Calu3 (cell line): ENCODE measurements around the gene CBX3. TPM values are rescaled to one million over a fixed set of nuclear protein-coding genes. Genes with fewer than 3 reads are reported as not detected.

ENCODE experiments used
- BruUV-seq: library from RNA; stranded (reverse); fragments of 400-500 nt; replicated peaks from 2 replicates; lab custom pipeline; 2021; lab: Mats Ljungman, UMichigan
- CTCF ChIA-PET: fragments of 300-600 bp; sonication (Branson Sonifier 250); formaldehyde crosslinking; loops from one replicate; lab custom pipeline; 2022; ENCODE audit warnings: antibody characterized with exemption; lab: Charles Lee
- DNase-seq: peaks from one replicate; pipeline ENCODE4 v3.0.0; 2022
- H3K27ac Mint-ChIP-seq: one replicate; pipeline ENCODE4 v1.8.0; 2022; ENCODE audit warnings: mixed read lengths; ENCODE audit not compliant: unreplicated experiment
- H3K27me3 Mint-ChIP-seq: one replicate; pipeline ENCODE4 v1.8.0; 2022; ENCODE audit warnings: mixed read lengths; ENCODE audit not compliant: unreplicated experiment
- H3K36me3 Mint-ChIP-seq: one replicate; pipeline ENCODE4 v1.8.0; 2022; ENCODE audit warnings: mild to moderate bottlenecking, moderate library complexity, mixed read lengths; ENCODE audit not compliant: insufficient read depth, unreplicated experiment
- H3K4me1 Mint-ChIP-seq: one replicate; pipeline ENCODE4 v1.8.0; 2022; ENCODE audit warnings: mild to moderate bottlenecking, low read depth, mixed read lengths; ENCODE audit not compliant: unreplicated experiment
- H3K4me3 Mint-ChIP-seq: one replicate; pipeline ENCODE4 v1.8.0; 2022; ENCODE audit warnings: mild to moderate bottlenecking, low read depth, moderate library complexity, mixed read lengths; ENCODE audit not compliant: unreplicated experiment
- H3K9me3 Mint-ChIP-seq: one replicate; pipeline ENCODE4 v1.8.0; 2022; ENCODE audit warnings: low read depth, mixed read lengths; ENCODE audit not compliant: unreplicated experiment
- intact Hi-C: fragments of 100-400 bp; cut with micrococcal nuclease; formaldehyde crosslinking; loops from one replicate; pipeline ENCODE4 v1.10.0; 2022; ENCODE audit not compliant: unreplicated experiment
- total RNA-seq: library from RNA; stranded (reverse); gene quantifications from 2 replicates; pipeline ENCODE4 v1.2.3, GENCODE V29; 2022
- TF ChIP-seq, protein P1 (sequence below): fragments of 200-600 bp; IDR thresholded peaks from one replicate; pipeline ENCODE4 v1.8.0; 2022; ENCODE audit warnings: antibody characterized with exemption; ENCODE audit not compliant: unreplicated experiment

The CBX3 gene
- total RNA-seq, 1 experiment from 2014 or later = 417 TPM

DNA sequence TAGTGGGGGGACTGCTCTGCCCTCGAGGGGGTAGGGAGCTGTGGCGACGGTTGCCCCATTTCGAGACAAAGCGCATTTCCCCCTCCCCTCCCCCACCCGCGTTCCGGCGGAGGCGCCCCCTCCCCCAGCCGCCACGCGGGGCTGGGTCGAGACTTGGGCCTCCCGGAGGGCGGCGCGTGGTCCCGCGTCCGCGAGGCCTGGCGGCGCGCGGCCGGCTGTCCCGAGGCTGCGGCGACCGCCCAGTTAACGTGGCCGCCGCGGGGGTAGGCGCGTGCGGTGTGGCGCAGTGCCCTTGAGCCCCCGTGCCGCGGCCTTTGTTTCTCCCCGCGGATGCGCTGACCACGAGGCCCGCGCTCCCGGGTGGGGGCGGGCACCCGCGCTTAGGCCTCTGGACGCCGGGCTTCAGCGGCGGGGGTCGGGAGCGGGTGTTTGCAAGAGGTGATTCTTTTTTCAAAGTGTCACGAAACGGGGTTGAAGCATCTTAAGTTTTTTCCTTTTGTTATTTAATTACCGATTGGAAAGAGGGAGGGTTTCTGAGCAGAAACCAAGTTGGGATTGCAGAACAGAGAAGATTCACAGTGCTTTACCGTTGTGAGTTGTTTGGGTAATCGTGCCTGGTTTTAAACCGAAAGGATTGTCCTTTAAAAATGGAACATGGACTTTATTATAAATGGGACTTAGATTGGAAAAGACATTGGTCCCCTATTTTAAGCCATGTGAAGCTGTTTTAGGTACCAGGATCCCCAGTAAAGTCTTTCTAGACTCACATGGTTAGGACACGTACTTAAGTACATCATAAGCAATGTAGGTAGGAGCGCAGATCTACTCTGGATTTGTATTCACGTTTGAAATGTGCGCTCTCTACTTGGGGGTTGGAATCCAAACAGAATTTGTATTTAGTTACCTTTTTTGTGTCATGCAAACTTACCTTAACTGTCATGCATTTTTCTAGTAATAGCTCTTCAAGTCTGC lies 760 bp downstream of the CBX3 start:
- Mint-ChIP-seq H3K36me3 (peaks cover 98% of the 10 kb centered on the region), H3K4me1 (peaks cover 37% of the 10 kb centered on the region), H3K9me3 (no peaks in the 10 kb centered on the region), H3K27me3 (no peaks in the 10 kb centered on the region), H3K27ac (peak overlapping the region; percentile 99), H3K4me3 (peak overlapping the region; percentile 96)
- DNase-seq = peak; percentile 71
- BruUV-seq = no TSS peak
- CTCF ChIA-PET = interaction anchor here (1.0 to 1.8 kb wide), 3 partner anchors 8 to 163 kb away, joined by 3 to 6 read pairs (median 4); no protein-coding TSS in a partner anchor
- intact Hi-C loops = loop anchor here (5.0 kb wide), 3 partner anchors 85 to 165 kb away; no protein-coding TSS in a partner anchor
- TF ChIP-seq, protein P1, sequence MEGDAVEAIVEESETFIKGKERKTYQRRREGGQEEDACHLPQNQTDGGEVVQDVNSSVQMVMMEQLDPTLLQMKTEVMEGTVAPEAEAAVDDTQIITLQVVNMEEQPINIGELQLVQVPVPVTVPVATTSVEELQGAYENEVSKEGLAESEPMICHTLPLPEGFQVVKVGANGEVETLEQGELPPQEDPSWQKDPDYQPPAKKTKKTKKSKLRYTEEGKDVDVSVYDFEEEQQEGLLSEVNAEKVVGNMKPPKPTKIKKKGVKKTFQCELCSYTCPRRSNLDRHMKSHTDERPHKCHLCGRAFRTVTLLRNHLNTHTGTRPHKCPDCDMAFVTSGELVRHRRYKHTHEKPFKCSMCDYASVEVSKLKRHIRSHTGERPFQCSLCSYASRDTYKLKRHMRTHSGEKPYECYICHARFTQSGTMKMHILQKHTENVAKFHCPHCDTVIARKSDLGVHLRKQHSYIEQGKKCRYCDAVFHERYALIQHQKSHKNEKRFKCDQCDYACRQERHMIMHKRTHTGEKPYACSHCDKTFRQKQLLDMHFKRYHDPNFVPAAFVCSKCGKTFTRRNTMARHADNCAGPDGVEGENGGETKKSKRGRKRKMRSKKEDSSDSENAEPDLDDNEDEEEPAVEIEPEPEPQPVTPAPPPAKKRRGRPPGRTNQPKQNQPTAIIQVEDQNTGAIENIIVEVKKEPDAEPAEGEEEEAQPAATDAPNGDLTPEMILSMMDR = no peak

DNA sequence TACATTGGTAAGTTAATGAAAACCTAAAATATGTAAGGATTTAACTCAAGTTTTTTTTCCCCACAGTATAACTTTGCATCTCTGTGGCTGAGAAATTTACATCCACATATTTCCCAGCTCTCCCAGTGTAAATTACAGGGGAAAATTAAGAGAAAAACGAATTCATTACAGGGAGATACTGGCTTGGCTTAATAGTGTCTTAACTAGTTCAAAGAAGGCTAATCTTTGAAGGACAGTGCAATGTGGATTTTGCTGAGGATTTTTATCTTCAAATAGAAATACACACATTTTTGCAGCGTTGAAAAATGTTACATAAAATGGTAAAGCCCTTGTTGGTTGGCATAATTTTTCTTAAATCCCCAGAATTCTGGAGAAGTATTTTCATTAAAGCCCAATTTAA lies 1.5 kb downstream of the CBX3 start:
- DNase-seq = no peak
- intact Hi-C loops = loop anchor here (5.0 kb wide), 3 partner anchors 84 to 164 kb away; no protein-coding TSS in a partner anchor
- CTCF ChIA-PET = interaction anchor here (1.0 to 1.8 kb wide), 2 partner anchors 14 to 162 kb away, joined by 3 to 6 read pairs; no protein-coding TSS in a partner anchor
- Mint-ChIP-seq H3K36me3 (peaks cover 98% of the 10 kb centered on the region), H3K9me3 (no peaks in the 10 kb centered on the region), H3K27me3 (no peaks in the 10 kb centered on the region), H3K27ac (peak overlapping the region; percentile 90), H3K4me1 (peaks cover 39% of the 10 kb centered on the region), H3K4me3 (peak overlapping the region; percentile 96)
- TF ChIP-seq, protein P1 = no peak
- TSS peak; percentile 44 for BruUV-seq

DNA sequence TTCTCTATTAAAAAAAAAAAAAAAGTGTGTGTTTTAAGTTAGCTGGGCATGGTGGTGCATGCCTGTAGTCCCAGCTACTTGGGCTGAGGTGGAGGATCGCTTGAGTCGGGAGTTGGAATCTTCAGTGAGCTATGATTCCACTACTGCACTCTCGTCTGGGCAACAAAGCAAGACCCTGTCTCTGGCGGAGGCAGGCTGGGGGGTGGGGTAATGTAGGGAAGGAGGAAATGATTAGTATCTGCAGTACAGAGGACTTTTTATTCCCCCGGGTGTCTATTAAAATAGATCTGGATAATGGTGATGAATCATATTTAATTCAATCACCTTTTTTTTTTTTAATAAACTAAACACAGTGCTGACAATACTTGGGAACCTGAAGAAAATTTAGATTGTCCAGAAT lies 6.5 kb downstream of the CBX3 start:
- Mint-ChIP-seq H3K9me3 (no peaks in the 10 kb centered on the region), H3K36me3 (peaks cover 98% of the 10 kb centered on the region), H3K4me3 (no peak overlapping the region), H3K27ac (no peak overlapping the region), H3K27me3 (no peaks in the 10 kb centered on the region), H3K4me1 (peaks cover 39% of the 10 kb centered on the region)
- CTCF ChIA-PET = interaction anchor here (0.6 to 0.7 kb wide), 2 partner anchors 38 to 584 kb away, joined by 3 to 8 read pairs; no protein-coding TSS in a partner anchor
- no peak for DNase-seq
- intact Hi-C loops = no loop called here
- TF ChIP-seq, protein P1 = no peak
- BruUV-seq = no TSS peak

DNA sequence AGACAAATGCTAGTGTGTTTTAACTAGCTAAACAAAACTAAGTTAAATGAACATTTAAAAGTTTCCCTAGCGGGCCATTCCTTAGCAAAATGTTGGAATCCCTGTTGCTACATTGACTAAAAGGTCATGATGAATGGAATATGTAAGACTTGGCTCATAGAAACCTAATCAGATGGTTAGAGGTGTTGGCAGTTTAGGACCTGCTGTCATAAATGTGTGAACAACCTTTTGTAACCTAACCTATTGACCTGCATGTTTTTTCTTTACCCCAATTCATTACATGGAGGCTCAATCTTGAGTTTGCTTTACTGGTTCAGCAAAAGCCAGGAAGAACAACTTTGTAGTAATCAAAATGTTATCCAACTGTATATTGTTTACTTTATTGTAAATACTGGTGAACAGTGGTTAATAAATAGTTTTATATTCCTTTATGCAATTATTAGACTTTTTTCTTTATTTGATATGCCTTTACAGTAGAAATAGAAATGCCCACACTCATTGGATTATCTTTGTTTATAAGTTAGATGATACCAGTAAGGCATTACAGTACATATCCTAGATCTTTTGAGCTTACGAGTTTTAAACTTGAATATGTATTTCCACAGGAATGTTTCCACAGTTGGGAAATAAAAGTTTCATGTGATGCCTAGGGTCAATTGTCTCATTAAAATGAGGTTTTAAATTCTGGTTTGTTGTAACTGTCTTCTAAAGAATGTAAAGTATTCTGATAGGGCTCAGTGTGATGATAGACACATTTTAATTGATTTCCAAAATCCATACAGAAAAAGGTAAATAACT lies 11.6 kb downstream of the CBX3 start:
- peaks cover 3% of the 10 kb centered on the region for H3K9me3 Mint-ChIP-seq
- CTCF ChIA-PET = no interaction called here
- TF ChIP-seq, protein P1 = no peak
- no TSS peak for BruUV-seq
- DNase-seq = no peak
- no peaks in the 10 kb centered on the region for H3K27me3 Mint-ChIP-seq
- no peak overlapping the region for H3K27ac Mint-ChIP-seq
- H3K4me3 Mint-ChIP-seq = no peak overlapping the region
- peaks cover 55% of the 10 kb centered on the region for H3K36me3 Mint-ChIP-seq
- H3K4me1 Mint-ChIP-seq = no peaks in the 10 kb centered on the region
- intact Hi-C loops = no loop called here
